Nephron (organoid): ENCODE results near the gene TBC1D7.

Source experiments
- H3K27ac Mint-ChIP-seq, 3 experiments: 2 replicates each; pipeline ENCODE4 v1.8.0; 2020; ENCODE audit warnings: mixed read lengths in 3 of 3, mild to moderate bottlenecking in 2 of 3, moderate library complexity in 1 of 3
- H3K27me3 Mint-ChIP-seq: 2 replicates; pipeline ENCODE4 v1.8.0; 2021; ENCODE audit warnings: low read depth, mild to moderate bottlenecking, moderate library complexity, mixed read lengths
- H3K36me3 Mint-ChIP-seq: 2 replicates; pipeline ENCODE4 v1.8.0; 2020; ENCODE audit warnings: low read depth, mixed read lengths
- H3K4me1 Mint-ChIP-seq: 2 replicates; pipeline ENCODE4 v1.8.0; 2020; ENCODE audit warnings: mixed read lengths
- H3K4me3 Mint-ChIP-seq, 3 experiments: 2 replicates each; pipeline ENCODE4 v1.8.0; 2020; ENCODE audit warnings: mild to moderate bottlenecking in 3 of 3, mixed read lengths in 3 of 3, moderate library complexity in 2 of 3
- H3K9me3 Mint-ChIP-seq: 2 replicates; pipeline ENCODE4 v1.8.0; 2020; ENCODE audit warnings: mixed read lengths
- TF ChIP-seq, protein P1 (sequence below), 3 experiments: fragments of 200-600 bp; sonication (generic); IDR thresholded peaks; one replicate each; pipeline ENCODE4 v1.5.0; 2021; ENCODE audit warnings: antibody characterized with exemption in 3 of 3; ENCODE audit not compliant: unreplicated experiment in 3 of 3

The TBC1D7 gene

DNA sequence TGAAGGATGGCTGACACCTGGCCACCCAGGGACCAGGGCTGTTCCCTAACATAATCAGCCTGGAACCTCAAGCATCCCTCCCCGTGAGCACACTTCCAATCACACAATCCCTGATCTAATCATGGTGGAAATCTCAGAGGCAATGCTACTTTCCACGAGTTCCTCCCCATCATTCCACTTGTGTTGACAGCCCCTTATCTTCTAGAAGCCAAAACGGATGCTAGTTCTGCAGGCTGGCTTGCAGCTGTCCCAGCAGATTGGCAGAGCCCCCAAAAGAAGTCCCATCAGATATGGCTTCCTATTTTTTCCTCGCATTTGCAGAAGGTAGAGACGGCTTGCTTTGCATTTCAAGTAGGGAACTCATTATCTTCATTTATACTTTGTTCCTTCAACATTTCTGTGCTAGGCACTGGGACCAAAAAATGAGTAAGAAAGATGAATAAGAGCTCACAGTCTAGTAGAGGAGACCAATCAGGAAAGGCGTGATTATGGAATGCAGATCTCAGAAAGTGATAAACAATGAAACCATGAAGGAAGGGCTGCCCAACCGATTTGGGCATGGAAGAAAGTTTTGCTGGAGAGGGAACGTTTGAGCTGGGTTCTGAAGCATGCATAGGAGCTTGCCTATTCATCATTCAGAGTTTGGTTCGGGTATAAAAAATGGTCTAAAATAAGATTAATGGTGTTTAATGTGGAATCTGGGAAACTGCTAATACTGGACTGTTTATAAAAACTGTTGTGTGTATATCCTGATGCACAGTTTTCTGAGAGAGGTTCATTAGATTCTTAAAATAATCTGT, 44.6 kb upstream of the TBC1D7 start:
- Mint-ChIP-seq H3K27me3 (peaks cover 15% of the 10 kb centered on the region), H3K27ac (no peak overlapping the region), H3K36me3 (no peaks in the 10 kb centered on the region), H3K9me3 (no peaks in the 10 kb centered on the region), H3K4me3 (no peak overlapping the region), H3K4me1 (peaks cover 28% of the 10 kb centered on the region)
- TF ChIP-seq, protein P1, sequence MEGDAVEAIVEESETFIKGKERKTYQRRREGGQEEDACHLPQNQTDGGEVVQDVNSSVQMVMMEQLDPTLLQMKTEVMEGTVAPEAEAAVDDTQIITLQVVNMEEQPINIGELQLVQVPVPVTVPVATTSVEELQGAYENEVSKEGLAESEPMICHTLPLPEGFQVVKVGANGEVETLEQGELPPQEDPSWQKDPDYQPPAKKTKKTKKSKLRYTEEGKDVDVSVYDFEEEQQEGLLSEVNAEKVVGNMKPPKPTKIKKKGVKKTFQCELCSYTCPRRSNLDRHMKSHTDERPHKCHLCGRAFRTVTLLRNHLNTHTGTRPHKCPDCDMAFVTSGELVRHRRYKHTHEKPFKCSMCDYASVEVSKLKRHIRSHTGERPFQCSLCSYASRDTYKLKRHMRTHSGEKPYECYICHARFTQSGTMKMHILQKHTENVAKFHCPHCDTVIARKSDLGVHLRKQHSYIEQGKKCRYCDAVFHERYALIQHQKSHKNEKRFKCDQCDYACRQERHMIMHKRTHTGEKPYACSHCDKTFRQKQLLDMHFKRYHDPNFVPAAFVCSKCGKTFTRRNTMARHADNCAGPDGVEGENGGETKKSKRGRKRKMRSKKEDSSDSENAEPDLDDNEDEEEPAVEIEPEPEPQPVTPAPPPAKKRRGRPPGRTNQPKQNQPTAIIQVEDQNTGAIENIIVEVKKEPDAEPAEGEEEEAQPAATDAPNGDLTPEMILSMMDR (IDR thresholded peaks at IDR 0.05; ENCODE audit: unreplicated experiment in 3 of 3): no peak

DNA sequence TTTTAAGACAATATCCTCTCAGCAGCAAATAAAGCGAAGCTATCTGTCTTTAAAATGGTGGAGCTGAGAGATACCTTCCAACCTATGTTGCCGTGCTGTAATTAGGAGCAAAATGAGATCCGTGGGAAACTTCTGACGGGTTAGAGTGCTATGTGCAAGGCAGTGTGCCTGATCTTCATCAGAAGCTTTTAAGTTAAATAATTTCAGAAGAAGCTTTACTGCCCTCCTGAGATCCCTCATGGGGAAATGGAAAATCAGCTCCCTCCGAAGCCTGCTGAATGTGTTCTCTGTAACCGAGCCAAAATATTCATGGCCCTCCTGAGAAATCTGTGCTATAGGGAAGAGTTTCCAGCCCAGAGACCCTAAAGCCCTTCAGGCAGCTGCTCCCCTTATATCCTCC, 43.7 kb upstream of the TBC1D7 start:
- Mint-ChIP-seq H3K4me1 (peaks cover 36% of the 10 kb centered on the region), H3K27ac (peak overlapping the region; percentile 31 to 66 (median 41)), H3K9me3 (no peaks in the 10 kb centered on the region)

DNA sequence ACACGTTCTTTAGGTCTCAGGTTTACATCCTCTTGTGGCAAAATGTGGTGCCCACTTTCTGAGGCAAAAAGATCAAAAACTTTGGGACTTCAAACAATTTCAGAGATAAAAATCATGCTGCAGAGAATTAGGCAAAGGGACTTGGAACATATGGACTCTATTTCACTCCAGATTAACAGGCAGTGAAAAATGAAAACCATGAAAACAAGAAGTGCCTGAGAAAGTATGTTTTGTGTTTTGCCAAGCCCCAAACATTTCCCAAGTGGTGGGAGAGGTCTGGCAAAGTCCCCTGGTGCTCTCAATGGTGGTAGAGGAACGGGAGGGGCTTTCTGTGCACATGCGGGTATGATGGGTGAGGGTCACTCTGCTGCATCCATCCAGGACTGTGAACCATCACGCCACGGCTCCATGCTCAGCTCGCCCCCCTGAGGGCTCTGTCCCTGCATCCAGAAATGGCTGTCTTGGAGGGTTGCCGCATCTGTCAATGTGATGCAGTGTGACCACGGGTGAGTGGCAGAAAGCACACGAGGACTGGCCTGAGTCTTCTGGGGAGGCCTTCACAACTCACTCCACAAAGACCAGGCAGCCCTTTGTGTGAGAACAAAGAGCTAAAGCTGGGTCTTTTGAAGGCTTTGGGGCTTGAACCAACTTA, 43.2 kb upstream of the TBC1D7 start:
- TF ChIP-seq, protein P1 (IDR thresholded peaks at IDR 0.05; ENCODE audit: unreplicated experiment in 3 of 3): no peak
- Mint-ChIP-seq H3K4me3 (no peak overlapping the region), H3K9me3 (no peaks in the 10 kb centered on the region), H3K27ac (peak overlapping the region in 1 of 3 experiments; percentile 66), H3K36me3 (no peaks in the 10 kb centered on the region), H3K27me3 (peaks cover 23% of the 10 kb centered on the region), H3K4me1 (peaks cover 37% of the 10 kb centered on the region)

More for the DNA sequence above, 43.7 kb upstream of the TBC1D7 start:
- peaks cover 23% of the 10 kb centered on the region for H3K27me3 Mint-ChIP-seq
- no peaks in the 10 kb centered on the region for H3K36me3 Mint-ChIP-seq
- no peak overlapping the region for H3K4me3 Mint-ChIP-seq
- TF ChIP-seq, protein P1 (IDR thresholded peaks at IDR 0.05; ENCODE audit: unreplicated experiment in 3 of 3): no peak

DNA sequence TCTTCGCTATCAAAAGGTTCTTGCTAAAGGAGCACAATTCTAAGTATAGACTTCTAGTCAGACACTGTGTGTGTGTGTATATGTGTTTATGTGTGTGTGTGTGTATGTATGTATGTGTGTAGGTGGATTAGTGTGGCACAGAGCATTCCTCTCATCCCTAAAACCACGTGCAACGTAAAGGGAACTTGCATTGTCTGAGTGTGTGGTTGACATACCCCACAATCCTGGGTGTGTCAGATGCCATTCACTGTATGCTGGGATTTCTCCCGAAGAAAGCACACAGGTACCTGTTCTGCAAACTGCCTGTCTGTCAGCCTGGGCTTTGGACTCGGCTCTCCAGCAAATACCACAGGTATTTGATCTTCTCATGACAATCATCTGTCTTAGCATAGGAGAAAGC, 42.3 kb upstream of the TBC1D7 start:
- Mint-ChIP-seq H3K9me3 (no peaks in the 10 kb centered on the region), H3K27me3 (peaks cover 23% of the 10 kb centered on the region), H3K4me1 (peaks cover 37% of the 10 kb centered on the region), H3K4me3 (no peak overlapping the region), H3K36me3 (no peaks in the 10 kb centered on the region), H3K27ac (no peak overlapping the region)
- TF ChIP-seq, protein P1 (IDR thresholded peaks at IDR 0.05; ENCODE audit: unreplicated experiment in 3 of 3): no peak

DNA sequence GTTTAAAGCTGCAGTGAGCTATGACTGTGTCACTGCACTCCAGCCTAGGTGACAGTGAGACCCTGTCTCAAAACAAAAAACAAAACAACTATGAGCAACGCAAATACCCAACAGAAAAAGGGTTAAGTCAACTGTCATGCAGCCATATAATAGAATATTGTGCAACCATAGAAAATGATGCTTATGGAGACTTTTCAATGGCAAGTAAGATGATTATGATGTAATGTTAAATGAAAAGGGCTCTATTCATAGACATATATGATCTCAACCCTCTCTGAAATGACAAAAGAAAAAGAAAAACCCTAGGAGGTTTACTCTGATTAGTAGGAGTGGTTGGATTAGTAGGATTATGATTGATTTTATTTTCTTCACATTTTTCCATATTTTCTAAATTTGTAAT, 41.3 kb upstream of the TBC1D7 start:
- no peaks in the 10 kb centered on the region for H3K9me3 Mint-ChIP-seq
- TF ChIP-seq, protein P1 (IDR thresholded peaks at IDR 0.05; ENCODE audit: unreplicated experiment in 3 of 3): no peak

More for the DNA sequence above, 41.3 kb upstream of the TBC1D7 start:
- H3K4me3 Mint-ChIP-seq: no peak overlapping the region
- H3K4me1 Mint-ChIP-seq: peaks cover 37% of the 10 kb centered on the region
- H3K27ac Mint-ChIP-seq: no peak overlapping the region
- H3K27me3 Mint-ChIP-seq: peaks cover 23% of the 10 kb centered on the region
- H3K36me3 Mint-ChIP-seq: no peaks in the 10 kb centered on the region
